HG02678 (cell line): ENCODE measurements around the gene KLC4.
"Not testable (repeated sequence)": the region's sequence is repeated elsewhere in the genome, so short reads cannot be mapped to it uniquely, and the experiment has no call there.

Source experiments
- ATAC-seq: cut with Tn5 transposase; IDR thresholded peaks from one replicate; pipeline ENCODE4 v1.9.1; 2021; ENCODE audit warnings: mild to moderate bottlenecking, moderate library complexity; ENCODE audit not compliant: unreplicated experiment

The KLC4 gene

DNA sequence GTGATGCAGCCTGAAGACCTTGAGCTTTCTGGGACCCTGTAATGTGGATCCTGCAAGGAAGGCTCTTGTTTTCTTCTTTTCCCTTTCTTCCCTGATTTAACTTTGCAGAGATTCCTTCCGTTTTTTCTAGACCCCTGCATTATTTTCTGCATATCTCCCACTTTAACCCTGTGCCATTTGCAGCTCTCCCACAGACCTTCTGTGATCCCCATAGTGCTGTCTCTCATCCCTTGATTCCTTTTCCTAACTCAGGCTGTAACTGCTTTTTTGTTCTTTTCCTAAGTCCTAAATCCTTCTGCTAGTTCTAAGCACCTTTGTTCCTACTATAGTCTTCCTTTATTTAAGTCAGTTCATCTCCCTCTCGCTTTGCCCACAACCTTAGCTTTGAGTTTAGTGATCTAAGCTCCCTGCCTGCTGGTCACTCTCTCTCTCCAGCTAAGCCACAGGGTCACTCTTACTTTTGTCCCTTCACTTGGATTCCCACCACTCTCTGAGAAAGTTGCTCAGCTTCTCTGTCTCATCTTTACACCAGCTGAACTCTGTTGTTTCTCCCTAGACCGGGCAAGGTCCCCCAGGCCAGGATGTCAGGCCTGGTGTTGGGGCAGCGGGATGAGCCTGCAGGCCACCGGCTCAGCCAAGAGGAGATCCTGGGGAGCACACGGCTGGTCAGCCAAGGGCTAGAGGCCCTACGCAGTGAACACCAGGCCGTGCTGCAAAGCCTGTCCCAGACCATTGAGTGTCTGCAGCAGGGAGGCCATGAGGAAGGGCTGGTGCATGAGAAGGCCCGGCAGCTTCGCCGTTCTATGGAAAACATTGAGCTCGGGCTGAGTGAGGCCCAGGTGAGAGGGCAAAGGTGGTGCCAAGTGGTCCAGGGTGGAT is 1.6 kb downstream of the KLC4 start:
- ATAC-seq = no peak

DNA sequence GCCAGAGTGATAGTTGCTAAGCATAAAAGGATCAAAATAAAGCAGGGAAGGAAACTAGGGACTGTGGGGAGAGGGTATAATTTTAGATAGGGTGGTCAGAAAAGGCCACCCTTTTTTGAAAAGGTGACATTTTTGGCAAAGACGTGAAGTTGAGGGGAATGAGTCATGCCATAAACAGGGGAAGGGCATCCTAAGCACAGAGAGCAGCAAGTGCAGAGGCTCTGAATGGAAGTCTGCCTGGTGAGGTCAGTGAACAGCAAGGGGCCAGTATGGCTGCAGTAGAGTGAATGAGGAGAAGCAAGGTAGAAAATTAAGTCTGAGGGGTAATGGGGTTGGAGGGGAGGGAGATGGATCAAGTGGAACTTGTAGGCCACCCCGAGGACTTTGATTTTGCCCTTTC is 2.4 kb downstream of the KLC4 start:
- ATAC-seq = no peak

DNA sequence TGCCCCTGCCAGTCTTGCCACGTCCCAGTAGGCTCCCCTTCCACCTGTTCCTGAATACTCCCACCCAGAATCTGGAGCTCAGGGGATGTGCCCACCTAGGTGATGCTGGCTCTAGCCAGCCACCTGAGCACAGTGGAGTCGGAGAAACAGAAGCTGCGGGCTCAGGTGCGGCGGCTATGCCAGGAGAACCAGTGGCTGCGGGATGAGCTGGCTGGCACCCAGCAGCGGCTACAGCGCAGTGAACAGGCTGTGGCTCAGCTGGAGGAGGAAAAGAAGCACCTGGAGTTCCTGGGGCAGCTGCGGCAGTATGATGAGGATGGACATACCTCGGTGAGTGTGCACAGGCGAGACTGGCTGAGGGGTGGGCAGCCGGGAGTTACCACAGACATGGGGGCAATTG is 3.4 kb downstream of the KLC4 start:
- no peak for ATAC-seq

DNA sequence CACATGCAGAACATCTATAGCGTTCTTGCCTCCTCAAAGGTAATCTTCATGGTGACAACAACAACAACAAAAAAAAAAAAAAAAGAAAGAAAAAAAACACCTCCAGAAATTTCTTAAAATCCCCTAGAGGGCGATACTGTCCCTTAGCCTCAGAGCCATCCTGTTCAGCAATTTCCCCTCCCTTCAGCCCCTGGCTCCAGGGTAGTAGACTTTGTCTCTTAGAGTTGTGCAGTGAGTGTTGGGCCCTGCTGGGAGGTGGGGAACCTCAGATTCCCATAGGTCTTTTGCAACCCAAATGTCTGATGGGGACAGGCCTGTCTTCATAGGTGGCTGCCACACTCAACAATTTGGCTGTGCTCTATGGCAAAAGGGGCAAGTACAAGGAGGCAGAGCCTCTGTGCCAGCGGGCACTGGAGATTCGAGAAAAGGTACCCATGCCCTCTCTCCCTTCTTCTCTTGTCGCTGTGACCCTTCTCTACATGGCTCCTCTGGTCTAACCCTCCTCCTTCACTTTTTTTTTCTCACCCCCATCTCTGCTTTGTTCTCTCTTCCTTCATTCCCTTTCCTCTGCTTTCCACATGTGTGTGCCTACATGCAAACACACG is 10.7 kb downstream of the KLC4 start:
- no peak for ATAC-seq

DNA sequence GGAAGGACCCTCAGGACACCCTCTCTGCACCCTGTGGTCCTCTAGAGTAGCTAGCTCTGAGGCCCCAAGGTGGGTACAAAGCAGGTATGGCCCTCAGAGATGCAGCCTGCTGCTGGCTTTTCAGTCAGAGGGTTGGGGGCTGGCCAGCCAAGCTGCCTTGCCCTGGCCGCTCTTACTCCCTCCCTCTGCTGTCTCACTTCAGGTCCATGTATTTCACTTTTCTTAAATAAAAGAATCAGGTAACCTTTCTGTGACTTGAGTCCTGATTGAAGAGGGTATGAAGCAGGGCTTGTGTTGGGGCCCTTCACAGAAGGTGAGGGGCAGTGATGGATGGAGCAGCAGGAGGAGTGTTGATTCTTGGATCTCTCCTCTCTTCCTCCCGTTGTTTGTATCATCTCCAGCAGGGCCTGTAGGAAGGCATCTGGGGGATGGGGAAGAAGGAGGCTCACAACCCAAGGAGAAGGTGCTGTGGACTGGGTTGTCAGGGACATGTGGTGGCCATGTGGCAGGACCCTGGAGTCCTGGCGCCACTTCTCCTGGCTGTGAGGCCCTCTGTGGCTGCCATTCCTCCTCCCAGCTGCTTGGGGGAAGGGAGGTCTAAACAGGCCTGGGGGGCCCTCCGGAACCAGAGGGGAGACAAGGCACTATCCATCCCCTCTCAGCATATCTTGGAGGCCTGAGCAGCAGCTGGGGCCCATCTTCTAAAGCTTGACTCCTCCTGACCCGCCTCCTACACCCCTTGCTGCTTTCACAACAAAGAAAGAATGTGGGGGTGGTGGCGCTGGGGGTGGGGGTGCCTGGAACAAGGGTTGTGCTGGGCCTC is 15.6 kb downstream of the KLC4 start:
- no peak for ATAC-seq

DNA sequence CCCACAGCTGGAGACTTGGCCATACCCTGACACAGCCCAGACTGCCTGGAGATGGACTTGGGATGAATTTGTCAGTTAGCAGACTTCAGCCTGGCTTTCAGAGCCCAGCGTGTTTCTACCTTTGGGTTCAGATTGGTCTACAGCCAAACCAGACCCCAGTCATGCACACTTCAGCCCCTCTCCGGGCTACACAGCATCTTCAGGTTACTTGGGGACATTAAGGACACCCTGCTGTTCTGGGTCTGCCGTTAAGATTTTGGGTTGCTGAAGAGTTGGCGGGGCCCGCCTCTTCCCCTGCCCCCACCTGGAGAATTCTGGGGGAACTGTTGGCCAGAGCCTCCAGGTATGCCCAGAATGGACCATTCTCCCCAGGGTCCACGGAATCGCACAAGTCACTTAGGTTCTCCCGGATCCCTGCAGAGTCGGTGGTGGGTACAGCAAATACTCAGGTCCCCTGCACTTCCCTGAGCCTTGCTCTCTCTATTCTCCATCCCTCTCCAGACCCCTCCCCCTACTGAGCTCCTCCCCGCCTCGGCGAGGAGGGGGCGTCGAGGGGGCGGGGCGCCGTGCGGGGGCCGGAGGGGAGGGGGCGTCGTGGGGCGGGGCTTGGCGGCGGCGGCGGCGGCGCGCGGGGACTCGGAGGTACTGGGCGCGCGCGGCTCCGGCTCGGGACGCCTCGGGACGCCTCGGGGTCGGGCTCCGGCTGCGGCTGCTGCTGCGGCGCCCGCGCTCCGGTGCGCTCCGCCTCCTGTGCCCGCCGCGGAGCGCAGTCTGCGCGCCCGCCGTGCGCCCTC is 16.4 kb downstream of the KLC4 start, which contains the start of gene PTK7:
TSS of gene PTK7 (plus strand) at position 645 of the 794 bp plus-strand sequence. CDS start 175 bp downstream, outside the sequence.
- ATAC-seq = no peak

DNA sequence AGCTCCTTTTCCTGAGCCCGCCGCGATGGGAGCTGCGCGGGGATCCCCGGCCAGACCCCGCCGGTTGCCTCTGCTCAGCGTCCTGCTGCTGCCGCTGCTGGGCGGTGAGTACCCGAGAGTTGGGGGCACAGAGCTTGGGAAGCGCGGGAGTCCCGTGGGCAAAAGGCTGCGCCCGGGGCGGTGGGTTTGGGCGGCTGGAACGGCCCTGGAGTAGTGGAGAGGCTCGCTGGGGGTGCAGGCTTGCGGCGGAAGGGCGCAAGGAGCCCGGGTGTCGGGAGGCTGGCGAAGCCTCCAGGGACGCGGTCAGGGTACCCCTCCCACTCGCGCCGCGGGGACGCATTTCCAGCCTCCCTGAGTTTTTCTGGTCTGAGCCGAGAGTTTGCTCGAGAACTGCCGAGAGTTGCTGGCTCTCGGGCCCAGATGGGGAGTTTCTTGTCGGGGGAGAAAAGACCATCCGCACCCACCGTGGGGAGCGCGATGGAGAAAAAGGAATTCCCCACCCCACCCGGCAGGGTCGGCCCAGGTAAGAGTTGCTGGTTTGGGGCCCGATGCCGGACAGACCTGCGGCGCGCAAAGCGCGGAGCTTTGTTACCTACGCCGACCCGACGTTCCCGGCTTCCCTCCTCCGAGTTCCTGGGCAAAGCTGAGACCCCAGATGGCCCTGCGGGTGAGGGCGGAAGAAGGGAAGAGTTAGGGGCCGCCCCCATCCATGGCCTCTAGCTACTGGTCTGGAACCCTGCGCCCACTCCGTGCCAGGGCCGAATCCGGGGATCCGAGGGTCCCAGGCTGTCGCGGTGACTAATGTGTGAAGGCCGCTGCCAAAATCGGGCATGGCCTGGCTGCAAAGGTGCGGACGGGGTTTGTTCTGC is 17.3 kb downstream of the KLC4 start:
- ATAC-seq = no peak

DNA sequence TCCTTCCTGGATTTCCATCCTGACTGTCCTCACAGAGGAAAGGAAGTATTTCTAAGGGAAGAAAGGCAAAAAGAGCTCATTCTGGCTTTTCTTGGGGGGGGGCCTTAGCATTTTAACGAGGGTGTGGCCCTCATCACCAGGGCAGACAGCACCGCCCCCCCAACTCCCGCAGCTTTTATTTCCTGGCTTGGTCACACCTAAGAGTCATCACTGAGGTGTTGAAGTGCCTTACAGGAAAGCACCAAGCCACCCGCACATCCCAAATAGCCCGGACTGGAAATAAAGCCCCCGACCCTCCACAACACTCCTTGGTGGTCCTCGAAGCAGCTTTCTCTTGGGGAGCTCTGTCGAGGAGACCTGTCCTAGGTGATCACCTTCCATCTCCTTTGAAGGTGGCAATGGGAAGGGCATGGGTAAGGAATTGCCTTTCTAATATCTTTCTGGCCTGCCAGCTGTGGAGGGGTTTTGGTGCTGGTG is 17.9 kb downstream of the KLC4 start:
- ATAC-seq = no peak

DNA sequence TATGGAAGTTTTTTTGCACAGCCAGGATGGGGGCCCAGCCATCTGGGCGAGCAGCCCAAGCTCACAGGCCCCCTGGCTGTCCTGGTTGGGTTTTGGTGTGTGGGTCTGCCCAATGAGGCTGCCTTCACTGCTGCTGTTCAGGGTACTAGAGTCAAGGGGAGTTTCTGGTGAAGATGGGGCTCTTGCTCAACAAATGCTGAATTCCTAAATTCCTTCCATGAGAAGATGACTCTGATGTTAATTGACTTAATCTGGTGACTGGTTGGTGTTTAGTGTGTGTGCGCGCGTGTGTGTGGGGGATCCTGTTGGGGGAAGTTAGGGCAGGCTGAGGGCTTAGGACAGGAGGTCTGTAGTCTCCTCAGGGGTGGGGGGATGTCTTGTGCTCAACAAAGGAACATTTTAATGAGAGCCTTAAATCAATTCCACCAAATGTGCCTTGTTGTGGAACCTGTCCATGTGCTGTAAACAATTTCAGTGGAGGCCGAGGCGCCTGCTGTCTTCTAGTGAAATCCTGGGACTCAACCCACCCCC is 18.6 kb downstream of the KLC4 start:
- ATAC-seq = no peak

DNA sequence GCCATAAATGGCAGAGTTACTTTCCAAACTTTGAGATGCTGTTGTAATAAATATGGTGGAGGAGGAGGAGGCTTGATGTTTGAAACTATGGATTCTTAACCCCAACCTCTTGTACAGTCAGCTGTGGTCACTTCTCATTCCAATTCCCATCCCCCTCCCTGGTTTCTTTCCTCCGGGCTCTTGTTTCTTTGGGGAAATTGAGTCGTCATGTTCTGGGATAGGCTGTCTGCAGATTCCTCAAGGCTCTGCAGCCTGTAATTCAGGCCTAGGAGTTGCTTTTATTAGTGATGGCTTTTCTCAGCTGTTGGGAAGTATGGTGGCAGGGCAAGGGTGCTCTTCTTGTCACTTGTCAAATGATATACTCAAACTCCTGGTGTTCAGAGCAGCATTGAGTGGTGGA is 19.3 kb downstream of the KLC4 start:
- ATAC-seq = no peak

DNA sequence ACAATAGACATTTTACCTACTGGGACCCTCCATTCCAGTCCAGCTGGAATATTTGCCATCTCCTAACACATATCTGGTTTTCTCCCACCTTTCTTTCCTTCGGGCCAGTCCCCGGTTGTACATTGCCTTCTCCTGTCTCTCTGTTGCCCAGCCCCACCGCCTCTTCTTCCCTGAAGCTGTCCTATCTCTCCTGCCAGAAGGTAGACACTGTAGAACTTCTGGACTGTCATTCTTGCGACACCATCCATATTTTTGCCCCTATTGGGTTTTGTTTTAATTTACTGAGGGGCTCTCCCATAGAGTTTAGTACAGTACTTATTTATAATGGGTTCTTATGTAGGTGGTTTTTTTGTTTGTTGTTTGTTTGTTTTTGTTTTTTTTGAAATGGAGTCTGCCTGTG is 21.6 kb downstream of the KLC4 start:
- no peak for ATAC-seq

DNA sequence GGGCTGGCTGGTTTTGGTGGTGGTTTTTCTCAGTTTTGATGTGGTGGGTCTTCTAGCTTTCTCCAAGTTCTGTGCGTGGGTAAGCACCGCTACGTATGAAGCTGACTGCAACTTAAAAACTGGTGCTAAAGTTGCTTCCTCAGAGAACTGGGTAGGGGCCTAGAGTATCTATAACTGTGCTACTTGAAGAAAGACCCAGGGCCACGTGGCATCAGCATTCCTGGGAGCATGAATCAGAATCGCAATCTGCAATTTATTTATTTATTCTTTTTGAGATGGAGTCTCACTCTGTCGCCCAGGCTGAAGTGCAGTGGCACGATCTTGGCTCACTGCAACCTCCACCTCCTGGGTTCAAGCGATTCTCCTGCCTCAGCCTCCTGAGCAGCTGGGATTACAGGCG is 22.5 kb downstream of the KLC4 start:
- ATAC-seq = not testable (repeated sequence)

DNA sequence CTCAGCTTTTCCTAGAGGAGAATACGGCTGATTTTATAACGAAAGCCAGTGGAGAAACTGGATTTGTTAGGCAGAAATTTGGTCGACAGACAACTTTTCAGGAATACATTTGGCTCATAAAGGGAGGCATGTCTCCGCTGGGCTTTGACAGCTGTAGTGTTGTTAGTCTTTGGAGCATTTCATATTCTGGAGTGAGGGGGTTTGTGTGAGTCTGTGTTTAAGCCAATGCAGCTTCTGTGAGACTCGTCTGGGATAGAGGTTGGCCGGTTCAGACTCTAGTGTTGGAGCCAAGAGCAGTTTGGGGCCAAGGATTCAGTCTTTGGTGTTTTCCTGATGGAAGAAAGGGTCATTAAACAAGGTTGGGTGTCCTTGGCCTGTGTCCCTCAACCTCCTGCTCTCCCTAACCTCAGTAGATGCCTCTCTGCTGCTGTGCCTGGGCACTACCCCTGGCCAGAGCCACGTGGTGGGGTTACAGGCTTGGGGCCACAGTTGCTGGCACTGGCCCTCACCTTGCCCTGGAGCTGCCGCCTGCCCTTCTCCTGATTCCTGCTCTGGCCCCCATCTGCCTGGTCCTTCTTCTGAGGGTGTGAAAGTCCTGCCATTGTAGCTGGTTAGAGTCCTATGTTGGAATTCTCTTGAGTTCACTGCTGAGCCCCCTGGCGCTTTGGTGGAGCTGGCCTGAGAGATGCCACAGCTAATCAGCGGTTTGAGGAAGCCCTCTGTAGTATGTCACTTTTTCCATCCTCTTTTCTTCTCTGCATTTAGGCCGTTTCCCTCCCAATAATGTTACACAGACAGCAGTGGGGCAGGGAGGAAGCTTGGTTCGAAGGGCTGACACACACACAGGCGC is 23.6 kb downstream of the KLC4 start:
- ATAC-seq = no peak

DNA sequence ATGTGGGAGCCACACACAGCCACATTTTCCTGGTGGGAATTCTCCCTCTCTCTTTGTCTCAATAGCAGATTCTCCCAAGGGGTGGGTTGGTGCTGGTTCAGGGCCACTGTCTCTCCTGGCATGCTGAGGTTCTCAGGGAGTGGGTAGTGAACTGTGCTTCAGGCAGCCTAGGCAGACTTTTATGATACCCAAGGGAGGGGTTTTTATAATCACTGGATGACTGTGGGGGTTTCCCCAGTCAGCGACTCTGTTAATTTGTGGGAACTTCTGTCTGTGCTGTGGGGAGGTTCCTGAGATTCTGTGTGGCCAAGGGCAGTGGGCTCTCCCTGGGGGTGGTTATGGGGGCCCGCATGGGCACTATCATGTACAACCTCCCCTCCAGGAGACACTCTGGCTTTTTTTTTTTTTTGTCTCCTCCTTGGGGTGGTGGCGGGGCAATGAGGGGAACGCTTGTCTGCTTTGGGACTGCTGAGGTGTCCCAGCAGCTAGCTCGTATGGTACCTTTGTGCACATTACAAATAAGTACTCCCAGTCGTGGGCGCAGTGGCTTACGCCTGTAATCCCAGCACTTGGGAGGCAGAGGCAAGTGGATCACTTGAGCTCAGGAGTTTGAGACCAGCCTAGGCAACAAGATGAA is 26.7 kb downstream of the KLC4 start:
- ATAC-seq = no peak

DNA sequence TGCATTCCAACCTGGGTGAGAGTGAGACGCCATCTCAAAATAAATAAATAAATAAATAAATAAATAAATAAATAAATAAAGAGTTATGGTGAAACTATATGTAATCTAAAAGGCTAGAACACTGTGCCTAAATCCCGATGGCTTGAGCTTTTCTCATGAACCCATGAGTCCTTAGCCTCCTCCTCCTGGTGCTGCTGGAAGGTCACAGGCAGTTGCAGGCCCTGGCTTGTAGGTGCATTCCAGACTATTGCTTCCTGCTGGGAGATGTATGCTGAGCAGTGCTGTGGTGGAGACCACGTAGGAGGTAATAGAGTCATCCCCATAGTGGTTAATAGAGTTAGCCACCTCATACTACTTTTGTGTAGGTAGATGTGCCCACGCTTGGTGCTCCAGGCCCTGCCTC is 29.2 kb downstream of the KLC4 start:
- no peak for ATAC-seq

DNA sequence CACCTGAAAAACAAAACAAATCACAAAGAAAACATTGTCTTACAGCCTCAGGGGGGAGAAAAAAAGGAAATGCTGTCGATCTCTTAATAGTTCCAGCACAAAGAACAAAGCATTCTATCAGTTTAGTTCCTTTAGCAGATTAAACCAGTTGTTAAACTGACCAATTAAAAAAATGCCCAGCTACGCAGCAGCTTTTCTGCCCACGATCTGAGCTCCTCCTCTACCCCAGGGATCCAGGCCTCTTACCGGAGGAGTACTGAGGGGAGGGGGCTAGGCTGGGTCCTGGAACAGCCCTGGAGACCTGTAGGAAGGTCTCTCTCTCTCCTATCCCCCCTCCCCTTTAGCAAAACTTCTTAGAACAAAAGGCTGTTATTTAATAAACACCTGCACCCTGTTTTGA is 30.0 kb downstream of the KLC4 start:
- ATAC-seq = no peak

DNA sequence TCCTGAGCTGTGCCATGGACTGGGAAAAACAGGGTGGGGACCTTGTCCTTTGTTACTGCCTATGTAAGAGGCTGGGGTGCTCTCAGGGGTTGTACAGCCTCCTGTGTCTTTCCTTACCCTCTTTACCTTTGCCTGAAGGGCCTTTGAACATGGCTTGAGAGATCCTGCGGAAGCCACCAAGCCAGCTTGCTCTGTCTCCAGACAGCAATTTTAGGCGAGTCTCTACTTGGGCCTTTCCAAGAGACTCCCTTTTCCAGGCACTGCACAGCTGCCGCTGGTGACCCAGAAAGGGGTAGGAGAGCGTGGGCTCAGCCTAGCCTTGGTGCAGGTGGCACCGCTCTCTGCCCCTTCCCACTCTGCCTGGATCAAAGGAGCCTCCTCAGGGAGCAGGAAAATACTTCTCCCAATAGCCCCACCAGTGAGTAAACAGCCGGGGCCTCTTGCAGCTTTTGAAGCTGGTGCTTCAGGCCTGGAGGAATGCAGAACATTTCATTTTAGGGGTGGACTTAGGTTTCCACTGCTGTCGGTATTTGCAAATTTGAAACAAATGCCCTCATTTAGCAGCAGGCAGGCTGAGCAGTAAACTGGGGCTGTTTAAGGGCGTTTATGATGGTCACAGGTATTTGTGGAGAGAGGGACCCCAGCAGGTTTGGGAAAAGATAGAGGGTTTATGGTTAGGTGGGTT is 30.6 kb downstream of the KLC4 start:
- ATAC-seq = no peak
